A673 (cell line): ENCODE measurements around the gene LNP1.

Source experiments
- EZH2 ChIP-seq: fragments of 200-600 bp; sonication (generic); IDR thresholded peaks from 2 replicates; pipeline ENCODE4 v1.6.1; 2017; ENCODE audit warnings: borderline replicate concordance, low read depth, mild to moderate bottlenecking, mixed read lengths, antibody characterized with exemption, low read length; ENCODE audit not compliant: poor library complexity, severe bottlenecking
- TF ChIP-seq, protein P1 (sequence below): fragments of 300-800, 200-600 bp; sonication (generic); conservative IDR thresholded peaks from 2 replicates; pipeline ENCODE4 v1.5.1; 2017; ENCODE audit warnings: low read depth, mild to moderate bottlenecking, antibody characterized with exemption, low read length, moderate library complexity, mixed read lengths

DNA sequence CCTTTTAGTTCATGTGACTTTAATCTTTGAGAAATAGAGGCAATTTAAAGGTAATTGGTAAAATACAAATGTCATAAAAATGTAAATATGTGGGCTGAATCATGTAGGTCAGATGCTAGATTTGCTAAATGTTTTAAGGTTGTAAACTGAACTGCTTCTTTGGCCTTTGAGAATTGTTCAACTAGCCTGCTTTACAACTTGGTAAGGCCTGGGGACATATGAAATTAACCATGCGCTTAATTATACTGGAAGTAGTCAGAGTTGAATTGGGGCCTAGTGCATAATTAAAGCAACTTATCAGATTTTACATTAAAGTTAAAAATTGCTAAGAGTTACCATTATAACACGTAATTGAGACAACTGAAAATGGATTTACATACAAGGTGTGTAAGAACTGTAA lies 70.1 kb downstream of the LNP1 start:
- TF ChIP-seq, protein P1, sequence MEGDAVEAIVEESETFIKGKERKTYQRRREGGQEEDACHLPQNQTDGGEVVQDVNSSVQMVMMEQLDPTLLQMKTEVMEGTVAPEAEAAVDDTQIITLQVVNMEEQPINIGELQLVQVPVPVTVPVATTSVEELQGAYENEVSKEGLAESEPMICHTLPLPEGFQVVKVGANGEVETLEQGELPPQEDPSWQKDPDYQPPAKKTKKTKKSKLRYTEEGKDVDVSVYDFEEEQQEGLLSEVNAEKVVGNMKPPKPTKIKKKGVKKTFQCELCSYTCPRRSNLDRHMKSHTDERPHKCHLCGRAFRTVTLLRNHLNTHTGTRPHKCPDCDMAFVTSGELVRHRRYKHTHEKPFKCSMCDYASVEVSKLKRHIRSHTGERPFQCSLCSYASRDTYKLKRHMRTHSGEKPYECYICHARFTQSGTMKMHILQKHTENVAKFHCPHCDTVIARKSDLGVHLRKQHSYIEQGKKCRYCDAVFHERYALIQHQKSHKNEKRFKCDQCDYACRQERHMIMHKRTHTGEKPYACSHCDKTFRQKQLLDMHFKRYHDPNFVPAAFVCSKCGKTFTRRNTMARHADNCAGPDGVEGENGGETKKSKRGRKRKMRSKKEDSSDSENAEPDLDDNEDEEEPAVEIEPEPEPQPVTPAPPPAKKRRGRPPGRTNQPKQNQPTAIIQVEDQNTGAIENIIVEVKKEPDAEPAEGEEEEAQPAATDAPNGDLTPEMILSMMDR: no peak
- no peak for TF ChIP-seq EZH2
